K562 (cell line): Measurements from ENCODE around the gene RPL19. TPM values are rescaled to one million over a fixed set of nuclear protein-coding genes. Genes with fewer than 3 reads are reported as not detected.

ENCODE experiments used
- CBX1 ChIP-seq: sonication (generic); IDR thresholded peaks from 2 replicates; pipeline ENCODE4 v1.6.1; 2016; ENCODE audit warnings: antibody characterized with exemption, low read depth, mild to moderate bottlenecking
- ESRRB ChIP-seq: fragments of 250-450 bp; sonication (Bioruptor Pico); IDR thresholded peaks from 2 replicates; pipeline ENCODE4 v1.5.0; 2020; ENCODE audit warnings: mild to moderate bottlenecking, moderate library complexity, borderline replicate concordance
- HEY1 ChIP-seq: fragments of 250-450 bp; sonication (Bioruptor Pico); IDR thresholded peaks from 2 replicates; pipeline ENCODE4 v1.5.0; 2020; ENCODE audit warnings: mild to moderate bottlenecking, moderate library complexity, borderline replicate concordance
- IRF2 ChIP-seq: sonication (generic); formaldehyde crosslinking; IDR thresholded peaks from 2 replicates; pipeline ENCODE4 v1.8.1; 2022; ENCODE audit warnings: mild to moderate bottlenecking, missing genetic modification reagents
- MAZ ChIP-seq, 2 experiments: fragments of 450-650 bp in 1 of 2; sonication (generic) in 1 of 2; formaldehyde crosslinking; IDR thresholded peaks in 1 of 2; conservative IDR thresholded peaks in 1 of 2; 2 replicates each; pipeline versions ENCODE4 v1.4.0 to v1.5.0; 2020; ENCODE audit warnings: mild to moderate bottlenecking in 1 of 2, missing genetic modification reagents in 1 of 2
- MCM7 ChIP-seq, 2 experiments: fragments of 450-650 bp; IDR thresholded peaks; 2 replicates each; pipeline ENCODE4 v1.6.1; 2016 to 2018
- NR2C2 ChIP-seq, 2 experiments: fragments of 200-800 bp in 1 of 2; sonication (Bioruptor generic) in 1 of 2; sonication (generic) in 1 of 2; formaldehyde crosslinking in 1 of 2; IDR thresholded peaks; 2 replicates each; pipeline versions ENCODE4 v1.6.1 to v1.8.0; 2016 to 2022; ENCODE audit warnings: mild to moderate bottlenecking in 1 of 2, missing compliant biosample characterization in 1 of 2, missing genetic modification characterization in 1 of 2, missing genetic modification reagents in 1 of 2
- PCBP2 ChIP-seq: fragments of 200-400 bp; formaldehyde crosslinking; IDR thresholded peaks from 2 replicates; pipeline ENCODE4 v1.6.1; 2018; ENCODE audit warnings: low read length, low read depth, mild to moderate bottlenecking, moderate library complexity; ENCODE audit not compliant: poor library complexity, severe bottlenecking
- PHTF2 ChIP-seq: fragments of 250-450 bp; sonication (Bioruptor Pico); IDR thresholded peaks from 2 replicates; pipeline ENCODE4 v1.5.0; 2021; ENCODE audit warnings: mild to moderate bottlenecking
- RBM14 ChIP-seq: fragments of 200-400 bp; formaldehyde crosslinking; IDR thresholded peaks from 2 replicates; pipeline ENCODE4 v1.6.1; 2018; ENCODE audit warnings: low read depth, mild to moderate bottlenecking, low read length, moderate library complexity, borderline replicate concordance; ENCODE audit not compliant: insufficient read depth
- RBM22 ChIP-seq: fragments of 200-400 bp; formaldehyde crosslinking; IDR thresholded peaks from 2 replicates; pipeline ENCODE4 v1.6.1; 2018; ENCODE audit warnings: low read length, low read depth; ENCODE audit not compliant: poor library complexity, severe bottlenecking
- SETDB1 ChIP-seq: IDR thresholded peaks from one replicate; pipeline ENCODE4 v1.6.1; 2012; ENCODE audit warnings: low read length, control low read depth, inconsistent platforms
- SLC30A9 ChIP-seq: fragments of 250-450 bp; sonication (Bioruptor Pico); IDR thresholded peaks from 2 replicates; pipeline ENCODE4 v1.8.0; 2022; ENCODE audit warnings: mild to moderate bottlenecking, moderate library complexity
- SNRNP70 ChIP-seq: fragments of 200-400 bp; formaldehyde crosslinking; optimal IDR thresholded peaks from 2 replicates; pipeline ENCODE3; 2017; ENCODE audit warnings: low read depth, low read length
- TCF7L2 ChIP-seq: fragments of 150-350 bp; IDR thresholded peaks from 2 replicates; pipeline ENCODE4 v1.6.1; 2016; ENCODE audit warnings: low read depth, mild to moderate bottlenecking, low read length, moderate library complexity
- ZNF12 ChIP-seq: sonication (generic); formaldehyde crosslinking; IDR thresholded peaks from 2 replicates; pipeline ENCODE4 v1.4.0; 2020; ENCODE audit warnings: mild to moderate bottlenecking, missing genetic modification reagents
- ZNF140 ChIP-seq: fragments of 250-450 bp; sonication (Bioruptor Pico); IDR thresholded peaks from 2 replicates; pipeline ENCODE4 v1.8.0; 2021; ENCODE audit warnings: moderate library complexity, mild to moderate bottlenecking, inconsistent platforms
- polyA plus RNA-seq, 8 experiments: library from polyadenylated mRNA; depleted of rRNA in 4 of 8; stranded (reverse) in 5 of 8; unstranded in 3 of 8; fragments of >200 nt; fragmentation: Nextera tagmentation in 2 of 8; fragmentation: Illumina TruSeq in 1 of 8; extraction: Ambion mirVana in 2 of 8; extraction: Trizol in 1 of 8; gene quantifications; 2 replicates each; pipeline versions ENCODE4 v1.2.1 to v1.2.3, GENCODE V29; 2011 to 2014; ENCODE audit warnings: inconsistent platforms in 1 of 8, missing spikeins in 1 of 8
- total RNA-seq, 7 experiments: library from RNA; depleted of rRNA in 6 of 7; stranded (reverse); fragments of >200 nt in 6 of 7; fragmentation: Illumina TruSeq in 2 of 7; extraction: Trizol in 2 of 7; gene quantifications; 2 replicates each; pipeline versions ENCODE4 v1.2.1 to v1.2.3, GENCODE V29; 2011 to 2021; ENCODE audit warnings: low replicate concordance in 1 of 7
- TF ChIP-seq, protein P1 (sequence below): fragments of 200-400 bp; formaldehyde crosslinking; IDR thresholded peaks from 2 replicates; pipeline ENCODE4 v1.6.1; 2017; ENCODE audit warnings: mild to moderate bottlenecking, low read depth, low read length, moderate library complexity
- TF ChIP-seq, protein P2 (sequence below), 2 experiments: fragments of 450-650 bp; IDR thresholded peaks; 2 replicates each; pipeline ENCODE4 v1.6.1; 2016
- TF ChIP-seq, protein P3 (sequence below): fragments of 450-650 bp; IDR thresholded peaks from 2 replicates; pipeline ENCODE4 v1.6.1; 2014; ENCODE audit warnings: low read depth, mild to moderate bottlenecking, moderate library complexity, borderline replicate concordance
- TF ChIP-seq, protein P4 (sequence below): fragments of 450-650 bp; formaldehyde crosslinking; IDR thresholded peaks from 2 replicates; pipeline ENCODE4 v1.4.0; 2020; ENCODE audit warnings: mild to moderate bottlenecking

Gene RPL19
- total and polyA plus RNA-seq, 9 of the 15 experiments (the other 6 are each of a cell fraction or from before 2014, with no cell fraction given) = 2,263 to 4,614 (median 3,727) TPM

GRCh38 chr17:39200070-39200879 is at the start of gene RPL19 (continued):
- TF ChIP-seq, protein P1, sequence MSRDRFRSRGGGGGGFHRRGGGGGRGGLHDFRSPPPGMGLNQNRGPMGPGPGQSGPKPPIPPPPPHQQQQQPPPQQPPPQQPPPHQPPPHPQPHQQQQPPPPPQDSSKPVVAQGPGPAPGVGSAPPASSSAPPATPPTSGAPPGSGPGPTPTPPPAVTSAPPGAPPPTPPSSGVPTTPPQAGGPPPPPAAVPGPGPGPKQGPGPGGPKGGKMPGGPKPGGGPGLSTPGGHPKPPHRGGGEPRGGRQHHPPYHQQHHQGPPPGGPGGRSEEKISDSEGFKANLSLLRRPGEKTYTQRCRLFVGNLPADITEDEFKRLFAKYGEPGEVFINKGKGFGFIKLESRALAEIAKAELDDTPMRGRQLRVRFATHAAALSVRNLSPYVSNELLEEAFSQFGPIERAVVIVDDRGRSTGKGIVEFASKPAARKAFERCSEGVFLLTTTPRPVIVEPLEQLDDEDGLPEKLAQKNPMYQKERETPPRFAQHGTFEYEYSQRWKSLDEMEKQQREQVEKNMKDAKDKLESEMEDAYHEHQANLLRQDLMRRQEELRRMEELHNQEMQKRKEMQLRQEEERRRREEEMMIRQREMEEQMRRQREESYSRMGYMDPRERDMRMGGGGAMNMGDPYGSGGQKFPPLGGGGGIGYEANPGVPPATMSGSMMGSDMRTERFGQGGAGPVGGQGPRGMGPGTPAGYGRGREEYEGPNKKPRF = no peak
- TF ChIP-seq NR2C2 (CRISPR knock-in tag; IDR thresholded peaks at IDR 0.05) (no peak), NR2C2 (tag; IDR thresholded peaks at IDR 0.05) (no peak), IRF2 (CRISPR knock-in tag) (no peak), TCF7L2 (peak; percentile 97), ESRRB (no peak), PCBP2 (no peak), SETDB1 (no peak), HEY1 (CRISPR knock-in tag) (no peak), SNRNP70 (no peak), ZNF12 (CRISPR knock-in tag) (0 out of 2 replicates have a peak, but pooled peaks have one; percentile 30), RBM14 (no peak), CBX1 (no peak; the same call in 1 of the 2 replicates), MCM7 (IDR thresholded peaks at IDR 0.05) (no peak), RBM22 (no peak), SLC30A9 (CRISPR knock-in tag) (no peak), PHTF2 (CRISPR knock-in tag) (no peak), ZNF140 (no peak), MAZ (CRISPR knock-in tag; conservative IDR thresholded peaks at IDR 0.05 in 1 of 2, IDR thresholded peaks at IDR 0.05 in 1 of 2) (0 out of 4 replicates have a peak, but pooled peaks of 1 of the 2 experiments have one; percentile 54)
- TF ChIP-seq, protein P2, sequence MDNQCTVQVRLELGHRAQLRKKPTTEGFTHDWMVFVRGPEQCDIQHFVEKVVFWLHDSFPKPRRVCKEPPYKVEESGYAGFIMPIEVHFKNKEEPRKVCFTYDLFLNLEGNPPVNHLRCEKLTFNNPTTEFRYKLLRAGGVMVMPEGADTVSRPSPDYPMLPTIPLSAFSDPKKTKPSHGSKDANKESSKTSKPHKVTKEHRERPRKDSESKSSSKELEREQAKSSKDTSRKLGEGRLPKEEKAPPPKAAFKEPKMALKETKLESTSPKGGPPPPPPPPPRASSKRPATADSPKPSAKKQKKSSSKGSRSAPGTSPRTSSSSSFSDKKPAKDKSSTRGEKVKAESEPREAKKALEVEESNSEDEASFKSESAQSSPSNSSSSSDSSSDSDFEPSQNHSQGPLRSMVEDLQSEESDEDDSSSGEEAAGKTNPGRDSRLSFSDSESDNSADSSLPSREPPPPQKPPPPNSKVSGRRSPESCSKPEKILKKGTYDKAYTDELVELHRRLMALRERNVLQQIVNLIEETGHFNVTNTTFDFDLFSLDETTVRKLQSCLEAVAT (IDR thresholded peaks at IDR 0.05) = no peak
- TF ChIP-seq, protein P3, sequence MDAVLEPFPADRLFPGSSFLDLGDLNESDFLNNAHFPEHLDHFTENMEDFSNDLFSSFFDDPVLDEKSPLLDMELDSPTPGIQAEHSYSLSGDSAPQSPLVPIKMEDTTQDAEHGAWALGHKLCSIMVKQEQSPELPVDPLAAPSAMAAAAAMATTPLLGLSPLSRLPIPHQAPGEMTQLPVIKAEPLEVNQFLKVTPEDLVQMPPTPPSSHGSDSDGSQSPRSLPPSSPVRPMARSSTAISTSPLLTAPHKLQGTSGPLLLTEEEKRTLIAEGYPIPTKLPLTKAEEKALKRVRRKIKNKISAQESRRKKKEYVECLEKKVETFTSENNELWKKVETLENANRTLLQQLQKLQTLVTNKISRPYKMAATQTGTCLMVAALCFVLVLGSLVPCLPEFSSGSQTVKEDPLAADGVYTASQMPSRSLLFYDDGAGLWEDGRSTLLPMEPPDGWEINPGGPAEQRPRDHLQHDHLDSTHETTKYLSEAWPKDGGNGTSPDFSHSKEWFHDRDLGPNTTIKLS = peak; percentile 63; the same call in 1 of the 2 replicates
- TF ChIP-seq, protein P4, sequence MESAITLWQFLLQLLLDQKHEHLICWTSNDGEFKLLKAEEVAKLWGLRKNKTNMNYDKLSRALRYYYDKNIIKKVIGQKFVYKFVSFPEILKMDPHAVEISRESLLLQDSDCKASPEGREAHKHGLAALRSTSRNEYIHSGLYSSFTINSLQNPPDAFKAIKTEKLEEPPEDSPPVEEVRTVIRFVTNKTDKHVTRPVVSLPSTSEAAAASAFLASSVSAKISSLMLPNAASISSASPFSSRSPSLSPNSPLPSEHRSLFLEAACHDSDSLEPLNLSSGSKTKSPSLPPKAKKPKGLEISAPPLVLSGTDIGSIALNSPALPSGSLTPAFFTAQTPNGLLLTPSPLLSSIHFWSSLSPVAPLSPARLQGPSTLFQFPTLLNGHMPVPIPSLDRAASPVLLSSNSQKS (CRISPR knock-in tag) = no peak
